K562 (cell line): ENCODE measurements around the gene ARHGAP15. TPM values are rescaled to one million over a fixed set of nuclear protein-coding genes. Genes with fewer than 3 reads are reported as not detected.

ENCODE experiments used
- ATAC-seq: fragments of 200-7000 bp; cut with Tn5 transposase; 3 replicates; pipeline ENCODE4 v1.9.1; 2020; ENCODE audit warnings: moderate library complexity
- BruUV-seq: library from RNA; stranded (reverse); fragments of 400-500 nt; replicated peaks from 2 replicates; lab custom pipeline; 2021; lab: Mats Ljungman, UMichigan
- CTCF ChIA-PET: fragments of 300-600 bp; formaldehyde crosslinking; extraction: SDS; loops from one replicate; lab custom pipeline; 2021; ENCODE audit warnings: low intra/inter-chr PET ratio; lab: Yijun Ruan, JAX
- POLR2A ChIA-PET: fragments of 300-600, 350-650 bp; sonication (Branson Sonifier 250); formaldehyde crosslinking; extraction: SDS; loops from one replicate; lab custom pipeline; 2021; ENCODE audit warnings: antibody characterized with exemption, inconsistent platforms; lab: Yijun Ruan, JAX
- DNase-seq, 4 experiments: peaks; one replicate each; pipeline versions ENCODE4 v3.0.0 to v3.0.0-alpha.2; 2011 to 2018; ENCODE audit warnings: low spot score in 3 of 4, mixed read lengths in 3 of 4; ENCODE audit errors: extremely low read depth in 1 of 4
- FAIRE-seq: peaks from 2 replicates; lab custom pipeline; 2011; peaks lifted over from hg19 to GRCh38; lab: Jason Lieb, UNC
- H2AFZ ChIP-seq: 2 replicates; pipeline ENCODE4 v1.6.0; 2011; ENCODE audit warnings: low read depth, low read length, control low read depth, inconsistent platforms
- H3K27ac ChIP-seq: fragments of 200-600 bp; 3 replicates; pipeline ENCODE4 v1.8.0; 2011; ENCODE audit warnings: low read depth, mild to moderate bottlenecking, control low read depth, inconsistent platforms, low read length, moderate library complexity, mixed read lengths; ENCODE audit errors: extremely low read depth
- H3K27me3 ChIP-seq, 2 experiments: fragments of 300-600 bp in 1 of 2; 2 replicates in 1 of 2; 3 replicates in 1 of 2; pipeline versions ENCODE4 v1.6.0 to v1.8.0; 2011; ENCODE audit warnings: inconsistent platforms in 2 of 2, low read length in 2 of 2, mild to moderate bottlenecking in 1 of 2, mixed read lengths in 1 of 2, moderate library complexity in 1 of 2; ENCODE audit not compliant: control insufficient read depth in 2 of 2, insufficient read depth in 2 of 2
- H3K36me3 ChIP-seq: fragments of 300-600 bp; 3 replicates; pipeline ENCODE4 v1.8.0; 2011; ENCODE audit warnings: mild to moderate bottlenecking, low read length, inconsistent platforms; ENCODE audit not compliant: control insufficient read depth, insufficient read depth
- H3K4me1 ChIP-seq, 2 experiments: fragments of 200-600 bp in 1 of 2; replicated peaks in 1 of 2; 2 replicates in 1 of 2; 3 replicates in 1 of 2; pipeline versions ENCODE4 v1.5.1 to v1.8.0; 2011; ENCODE audit warnings: inconsistent platforms in 2 of 2, low read length in 2 of 2, mild to moderate bottlenecking in 1 of 2, mixed read lengths in 1 of 2, moderate library complexity in 1 of 2; ENCODE audit not compliant: control insufficient read depth in 2 of 2, insufficient read depth in 2 of 2
- H3K4me2 ChIP-seq: 2 replicates; pipeline ENCODE4 v1.6.1; 2011; ENCODE audit warnings: low read length, control low read depth, inconsistent platforms, mixed read lengths; ENCODE audit not compliant: insufficient read depth
- H3K4me3 ChIP-seq: fragments of 200-600 bp; sonication (generic), shearing (Covaris generic); 2 replicates; pipeline ENCODE4 v1.5.1; 2016; ENCODE audit warnings: control low read depth, inconsistent platforms
- H3K79me2 ChIP-seq: fragments of 200-600 bp; 3 replicates; pipeline ENCODE4 v1.8.0; 2011; ENCODE audit warnings: low read length, inconsistent platforms; ENCODE audit not compliant: control insufficient read depth, insufficient read depth
- H3K9ac ChIP-seq, 2 experiments: 2 replicates each; pipeline versions ENCODE4 v1.6.0 to v1.6.1; 2011; ENCODE audit warnings: low read depth in 2 of 2, low read length in 2 of 2, control low read depth in 1 of 2, inconsistent platforms in 1 of 2, mild to moderate bottlenecking in 1 of 2, mixed read lengths in 1 of 2; ENCODE audit not compliant: insufficient read depth in 1 of 2
- H3K9me1 ChIP-seq: one replicate; pipeline ENCODE4 v1.6.0; 2011; ENCODE audit warnings: inconsistent platforms, mild to moderate bottlenecking, low read length, moderate library complexity; ENCODE audit not compliant: control insufficient read depth, insufficient read depth
- H3K9me3 ChIP-seq: replicated peaks from 2 replicates; pipeline ENCODE4 v1.5.1; 2011; ENCODE audit warnings: low read depth, low read length, inconsistent platforms; ENCODE audit not compliant: control insufficient read depth, insufficient read depth
- H4K20me1 ChIP-seq: replicated peaks from 2 replicates; pipeline ENCODE4 v1.6.1; 2011; ENCODE audit warnings: low read length, inconsistent platforms, mixed read lengths; ENCODE audit not compliant: control insufficient read depth, insufficient read depth
- CEBPZ ChIP-seq: fragments of 150-350 bp; IDR thresholded peaks from 2 replicates; pipeline ENCODE4 v1.6.1; 2014; ENCODE audit warnings: low read depth, mild to moderate bottlenecking, low read length, borderline replicate concordance
- ESRRB ChIP-seq: fragments of 250-450 bp; sonication (Bioruptor Pico); IDR thresholded peaks from 2 replicates; pipeline ENCODE4 v1.5.0; 2020; ENCODE audit warnings: mild to moderate bottlenecking, moderate library complexity, borderline replicate concordance
- HNRNPL ChIP-seq: fragments of 200-400 bp; formaldehyde crosslinking; IDR thresholded peaks from 2 replicates; pipeline ENCODE4 v1.6.1; 2017; ENCODE audit warnings: low read depth, mild to moderate bottlenecking, low read length
- KAT8 ChIP-seq: fragments of 450-650 bp; IDR thresholded peaks from 2 replicates; pipeline ENCODE4 v1.6.1; 2016; ENCODE audit warnings: low read depth, mild to moderate bottlenecking
- MTA2 ChIP-seq: fragments of 450-650 bp; IDR thresholded peaks from 2 replicates; pipeline ENCODE4 v1.6.1; 2016; ENCODE audit warnings: low read depth
- NCOA6 ChIP-seq: fragments of 450-650 bp; IDR thresholded peaks from 2 replicates; pipeline ENCODE4 v1.6.1; 2017; ENCODE audit warnings: mild to moderate bottlenecking
- NRF1 ChIP-seq, 2 experiments: fragments of 450-650 bp; IDR thresholded peaks in 1 of 2; conservative IDR thresholded peaks in 1 of 2; 2 replicates each; pipeline ENCODE4 v1.6.1; 2014; ENCODE audit warnings: mild to moderate bottlenecking in 2 of 2
- RBM14 ChIP-seq: fragments of 200-400 bp; formaldehyde crosslinking; IDR thresholded peaks from 2 replicates; pipeline ENCODE4 v1.6.1; 2018; ENCODE audit warnings: low read depth, mild to moderate bottlenecking, low read length, moderate library complexity, borderline replicate concordance; ENCODE audit not compliant: insufficient read depth
- SIX5 ChIP-seq, 2 experiments: IDR thresholded peaks; 2 replicates each; pipeline ENCODE4 v1.6.1; 2011; ENCODE audit warnings: low read length in 2 of 2, borderline replicate concordance in 1 of 2, low read depth in 1 of 2, mild to moderate bottlenecking in 1 of 2, moderate library complexity in 1 of 2; ENCODE audit not compliant: insufficient read depth in 1 of 2
- TAF15 ChIP-seq: fragments of 200-400 bp; formaldehyde crosslinking; IDR thresholded peaks from 2 replicates; pipeline ENCODE4 v1.6.1; 2017; ENCODE audit warnings: mild to moderate bottlenecking, low read depth, low read length, moderate library complexity
- TARDBP ChIP-seq: fragments of 450-650 bp; IDR thresholded peaks from 2 replicates; pipeline ENCODE4 v1.6.1; 2016
- ZNF184 ChIP-seq: sonication (generic); formaldehyde crosslinking; IDR thresholded peaks from 2 replicates; pipeline ENCODE4 v1.5.0; 2020; ENCODE audit warnings: missing genetic modification reagents
- ZNF436 ChIP-seq: fragments of 250-450, 450-650 bp; sonication (Bioruptor Pico); formaldehyde crosslinking; IDR thresholded peaks from 2 replicates; pipeline ENCODE4 v1.7.0; 2020; ENCODE audit warnings: mild to moderate bottlenecking
- ZNF717 ChIP-seq: fragments of 250-450 bp; sonication (Bioruptor Pico); IDR thresholded peaks from 2 replicates; pipeline ENCODE4 v1.5.0; 2021
- WGBS: fragments of 100-300 bp; shearing (Covaris generic); methylation state at CpG from one replicate; pipeline ENCODE4 v1.1.6; 2016; ENCODE audit warnings: low coverage, mixed read lengths; ENCODE audit not compliant: insufficient coverage; ENCODE audit errors: missing lambda C conversion rate; 5-methylcytosine and 5-hydroxymethylcytosine counted together
- in situ Hi-C: fragments of 300-500 bp; cut with MboI; formaldehyde crosslinking; loops from 4 replicates; pipeline ENCODE4 v1.15.0; 2018; ENCODE audit warnings: inconsistent platforms, mixed read lengths
- intact Hi-C: fragments of 100-400 bp; cut with micrococcal nuclease; formaldehyde crosslinking; loops from 2 replicates; pipeline ENCODE4 v1.14.2; 2022
- polyA plus RNA-seq, 8 experiments: library from polyadenylated mRNA; depleted of rRNA in 4 of 8; stranded (reverse) in 5 of 8; unstranded in 3 of 8; fragments of >200 nt; fragmentation: Nextera tagmentation in 2 of 8; fragmentation: Illumina TruSeq in 1 of 8; extraction: Ambion mirVana in 2 of 8; extraction: Trizol in 1 of 8; gene quantifications; 2 replicates each; pipeline versions ENCODE4 v1.2.1 to v1.2.3, GENCODE V29; 2011 to 2014; ENCODE audit warnings: inconsistent platforms in 1 of 8, missing spikeins in 1 of 8
- total RNA-seq, 7 experiments: library from RNA; depleted of rRNA in 6 of 7; stranded (reverse); fragments of >200 nt in 6 of 7; fragmentation: Illumina TruSeq in 2 of 7; extraction: Trizol in 2 of 7; gene quantifications; 2 replicates each; pipeline versions ENCODE4 v1.2.1 to v1.2.3, GENCODE V29; 2011 to 2021; ENCODE audit warnings: low replicate concordance in 1 of 7
- TF ChIP-seq, protein P1 (sequence below): fragments of 450-650 bp; formaldehyde crosslinking; IDR thresholded peaks from 2 replicates; pipeline ENCODE4 v1.4.0; 2020; ENCODE audit warnings: mild to moderate bottlenecking, moderate library complexity
- TF ChIP-seq, protein P2 (sequence below): fragments of 450-650 bp; IDR thresholded peaks from 2 replicates; pipeline ENCODE4 v1.6.1; 2017; ENCODE audit warnings: mild to moderate bottlenecking, moderate library complexity

Gene ARHGAP15
- total and polyA plus RNA-seq, 9 of the 15 experiments (the other 6 are each of a cell fraction or from before 2014, with no cell fraction given), result 1.5 to 17.9 (median 7.9) TPM

GRCh38 chr2:143246815-143247744, 117.9 kb downstream of the ARHGAP15 start:
- H4K20me1 ChIP-seq, result no peaks in the 10 kb centered on the region
- no peak for TF ChIP-seq ZNF717
- TF ChIP-seq, protein P1, sequence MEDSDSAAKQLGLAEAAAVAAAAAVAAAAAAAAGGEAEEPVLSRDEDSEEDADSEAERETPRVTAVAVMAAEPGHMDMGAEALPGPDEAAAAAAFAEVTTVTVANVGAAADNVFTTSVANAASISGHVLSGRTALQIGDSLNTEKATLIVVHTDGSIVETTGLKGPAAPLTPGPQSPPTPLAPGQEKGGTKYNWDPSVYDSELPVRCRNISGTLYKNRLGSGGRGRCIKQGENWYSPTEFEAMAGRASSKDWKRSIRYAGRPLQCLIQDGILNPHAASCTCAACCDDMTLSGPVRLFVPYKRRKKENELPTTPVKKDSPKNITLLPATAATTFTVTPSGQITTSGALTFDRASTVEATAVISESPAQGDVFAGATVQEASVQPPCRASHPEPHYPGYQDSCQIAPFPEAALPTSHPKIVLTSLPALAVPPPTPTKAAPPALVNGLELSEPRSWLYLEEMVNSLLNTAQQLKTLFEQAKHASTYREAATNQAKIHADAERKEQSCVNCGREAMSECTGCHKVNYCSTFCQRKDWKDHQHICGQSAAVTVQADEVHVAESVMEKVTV (CRISPR knock-in tag), result no peak
- no peak for TF ChIP-seq NCOA6
- no peak for TF ChIP-seq TAF15
- no peak for TF ChIP-seq ZNF436
- no peak for TF ChIP-seq NRF1 (conservative IDR thresholded peaks at IDR 0.05 in 1 of 2, IDR thresholded peaks at IDR 0.05 in 1 of 2)
- no peak for TF ChIP-seq ZNF184 (CRISPR knock-in tag)
- TF ChIP-seq HNRNPL, result no peak
- TF ChIP-seq KAT8, result no peak
- no peak for TF ChIP-seq RBM14
- no peak for TF ChIP-seq ESRRB (CRISPR knock-in tag)
- TF ChIP-seq CEBPZ, result no peak
- no peak for TF ChIP-seq TARDBP
- TF ChIP-seq, protein P2, sequence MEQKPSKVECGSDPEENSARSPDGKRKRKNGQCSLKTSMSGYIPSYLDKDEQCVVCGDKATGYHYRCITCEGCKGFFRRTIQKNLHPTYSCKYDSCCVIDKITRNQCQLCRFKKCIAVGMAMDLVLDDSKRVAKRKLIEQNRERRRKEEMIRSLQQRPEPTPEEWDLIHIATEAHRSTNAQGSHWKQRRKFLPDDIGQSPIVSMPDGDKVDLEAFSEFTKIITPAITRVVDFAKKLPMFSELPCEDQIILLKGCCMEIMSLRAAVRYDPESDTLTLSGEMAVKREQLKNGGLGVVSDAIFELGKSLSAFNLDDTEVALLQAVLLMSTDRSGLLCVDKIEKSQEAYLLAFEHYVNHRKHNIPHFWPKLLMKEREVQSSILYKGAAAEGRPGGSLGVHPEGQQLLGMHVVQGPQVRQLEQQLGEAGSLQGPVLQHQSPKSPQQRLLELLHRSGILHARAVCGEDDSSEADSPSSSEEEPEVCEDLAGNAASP, result no peak
- TF ChIP-seq MTA2, result no peak
- TF ChIP-seq SIX5 (IDR thresholded peaks at IDR 0.05; ENCODE audit: borderline replicate concordance in 1 of 2, insufficient read depth in 1 of 2, low read depth in 1 of 2, low read length in 2 of 2), result no peak

More at GRCh38 chr2:143246815-143247744, 117.9 kb downstream of the ARHGAP15 start:
- intact Hi-C loops, result no loop called here
- no peak overlapping the region for H2AFZ ChIP-seq
- BruUV-seq, result no TSS peak
- H3K4me3 ChIP-seq, result no peak overlapping the region
- no peak overlapping the region for H3K27ac ChIP-seq
- WGBS, result 19% methylated on average over 9 of the region's 10 CpGs
- no peak overlapping the region for H3K4me2 ChIP-seq
- FAIRE-seq (no peak), DNase-seq (no peak), ATAC-seq (no peak)
- in situ Hi-C loops, result no loop called here
- H3K79me2 ChIP-seq, result no peaks in the 10 kb centered on the region
- no peak overlapping the region for H3K9ac ChIP-seq
- H3K4me1 ChIP-seq, result no peaks in the 10 kb centered on the region
- no peaks in the 10 kb centered on the region for H3K9me3 ChIP-seq
- ChIA-PET POLR2A (no interaction called here), CTCF (no interaction called here)
- no peaks in the 10 kb centered on the region for H3K9me1 ChIP-seq
- H3K27me3 ChIP-seq, result no peaks in the 10 kb centered on the region
- no peaks in the 10 kb centered on the region for H3K36me3 ChIP-seq
